T-helper 22 cell (primary cell): ENCODE data around the gene TAAR8.
"Not testable (repeated sequence)": the region's sequence is repeated elsewhere in the genome, so short reads cannot be mapped to it uniquely, and the experiment has no call there.

Experiments
- DNase-seq: peaks from one replicate; pipeline ENCODE4 v3.0.0-alpha.2; 2020; ENCODE audit warnings: low read depth

Gene TAAR8

GRCh38 chr6:132544826-132545225, 7.6 kb upstream of the TAAR8 start:
- no peak for DNase-seq

DNA sequence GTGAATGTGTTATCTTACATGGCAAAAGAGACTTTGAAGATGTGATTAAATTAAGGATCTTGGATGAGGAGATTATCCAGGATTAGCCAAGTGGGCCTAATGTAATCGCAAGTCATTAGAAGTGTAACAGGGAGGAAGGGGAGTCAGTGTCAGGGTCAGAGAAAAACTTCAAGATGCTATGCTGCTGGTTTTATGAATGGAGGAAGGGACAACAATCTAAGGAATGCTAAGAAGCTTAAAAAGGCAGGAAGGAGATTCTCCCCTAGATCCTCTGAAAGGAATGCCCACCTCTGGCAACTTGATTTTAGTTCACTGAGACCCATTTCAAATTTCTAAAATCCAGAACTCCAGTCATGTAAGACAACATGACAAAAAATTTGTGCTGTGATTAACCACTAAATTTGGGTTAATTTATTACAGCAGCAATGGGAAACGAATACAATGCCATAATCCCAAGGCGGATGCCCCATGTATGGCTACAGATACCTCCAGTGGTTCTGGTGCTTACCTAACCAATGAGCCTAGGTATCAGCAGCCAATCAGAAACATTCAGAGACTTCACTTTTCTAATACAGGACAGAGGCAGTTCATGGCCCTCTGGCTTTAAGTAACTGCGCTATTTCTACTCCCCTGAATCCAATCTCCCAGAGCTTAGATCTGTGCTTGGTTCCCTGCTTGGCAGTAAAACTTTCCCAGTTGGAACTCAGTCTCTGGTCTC, 3.6 kb upstream of the TAAR8 start:
- DNase-seq = no peak

- no peak for DNase-seq
Observed at GRCh38 chr6:132551214-132551613, 1.3 kb upstream of the TAAR8 start.

DNA sequence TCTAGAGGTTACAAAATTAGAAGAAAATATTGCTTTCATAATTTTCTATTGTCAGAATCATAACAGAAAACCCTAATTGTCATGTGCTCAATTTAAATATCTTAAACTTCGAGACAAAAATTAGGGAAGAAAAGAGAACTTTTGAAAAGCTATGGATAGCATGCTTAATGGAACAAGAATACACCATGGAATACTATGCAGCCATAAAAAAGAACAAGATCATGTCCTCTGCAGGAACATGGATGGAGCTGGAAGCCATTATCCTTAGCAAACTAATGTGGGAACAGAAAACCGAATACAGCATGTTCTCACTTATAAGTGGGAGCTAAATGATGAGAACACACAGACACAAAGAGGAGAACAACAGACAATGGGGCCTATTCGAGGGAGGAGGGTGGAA, 7.6 kb downstream of the TAAR8 start:
- not testable (repeated sequence) for DNase-seq

DNA sequence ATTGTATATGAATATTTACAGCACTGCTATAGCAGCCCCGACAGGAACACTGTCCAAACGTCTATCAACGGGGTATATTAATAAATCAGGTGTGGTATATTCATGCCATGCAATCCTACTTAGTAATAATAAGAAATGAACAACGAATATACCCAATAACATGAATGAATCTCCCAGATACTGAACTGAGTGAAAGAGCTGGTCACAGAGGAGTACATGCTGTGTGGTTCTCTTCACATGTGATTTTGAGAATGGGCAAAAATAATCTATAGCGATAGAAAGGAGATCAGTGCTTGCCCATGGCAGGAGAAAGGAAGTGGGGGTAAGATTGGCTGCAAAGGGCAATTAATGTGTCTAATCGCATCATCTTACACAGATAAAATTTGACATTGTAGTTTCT, 13.9 kb downstream of the TAAR8 start:
- no peak for DNase-seq

- no peak for DNase-seq
Observed at GRCh38 chr6:132567566-132567965, 15.1 kb downstream of the TAAR8 start.

DNA sequence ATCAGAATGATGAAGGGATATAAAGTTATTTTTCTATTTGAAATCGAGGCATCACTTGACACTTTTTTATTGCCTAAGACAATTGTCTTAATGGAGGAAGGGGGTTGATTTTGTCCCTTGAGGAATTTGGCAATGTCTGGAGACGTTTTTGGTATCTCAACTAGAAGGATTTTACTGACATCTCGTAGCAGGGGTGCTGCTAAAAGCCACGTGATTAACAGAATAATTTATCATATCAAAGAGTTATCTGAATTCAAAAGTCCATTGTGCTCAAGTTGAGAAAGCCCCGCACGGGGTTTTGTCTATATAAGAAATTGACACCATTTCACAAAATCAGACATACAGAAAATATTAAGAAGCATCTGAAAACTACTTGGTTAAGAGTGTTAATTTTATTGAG, 16.1 kb downstream of the TAAR8 start:
- DNase-seq = no peak

GRCh38 chr6:132569170-132569569, 16.7 kb downstream of the TAAR8 start:
- DNase-seq = no peak

- no peak for DNase-seq
Observed at GRCh38 chr6:132570221-132570777, 17.8 kb downstream of the TAAR8 start, which contains the start of gene TAAR6. Gene TAAR6 (plus strand): TSS chr6:132570322. CDS start chr6:132570322, 0 bp downstream.

- DNase-seq = no peak
Observed at GRCh38 chr6:132571774-132572173, 19.3 kb downstream of the TAAR8 start.

DNA sequence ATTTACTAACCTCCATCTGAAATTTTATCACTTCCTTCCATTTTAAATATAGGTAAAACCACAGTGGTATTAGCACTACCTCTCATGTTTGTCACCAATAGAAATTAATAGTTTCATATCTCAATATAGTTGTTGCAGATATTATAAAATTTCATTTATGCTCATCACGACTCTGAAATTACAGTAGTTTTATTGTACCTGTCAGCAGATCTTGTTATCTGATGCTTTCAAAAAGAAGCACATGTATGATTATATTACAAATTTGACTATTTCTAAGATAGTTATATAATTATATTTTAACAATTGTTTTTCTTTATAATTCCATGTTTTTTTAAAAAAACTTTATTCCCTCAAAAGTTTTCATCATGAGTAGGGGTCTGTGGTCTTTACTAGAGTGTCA, 32.2 kb downstream of the TAAR8 start:
- DNase-seq = no peak

DNA sequence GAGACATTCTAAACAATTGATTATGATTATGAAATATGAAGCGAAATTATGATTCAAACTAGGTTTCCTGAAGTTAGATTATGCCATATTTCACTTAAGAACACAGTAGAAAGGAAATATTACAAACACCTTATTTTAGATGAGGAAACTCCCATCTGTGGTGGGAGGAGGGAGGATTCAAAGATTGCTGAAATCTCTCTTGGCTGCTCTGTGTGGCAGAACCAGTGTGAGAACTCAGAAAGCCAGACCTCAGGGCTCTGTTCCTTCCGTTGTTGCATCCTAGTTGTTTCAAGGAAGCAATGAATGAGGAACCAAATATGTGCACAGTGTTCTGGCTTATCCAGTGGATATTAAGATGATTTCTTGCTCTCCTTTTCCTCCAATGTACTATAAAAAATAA, 35.0 kb downstream of the TAAR8 start:
- no peak for DNase-seq

DNA sequence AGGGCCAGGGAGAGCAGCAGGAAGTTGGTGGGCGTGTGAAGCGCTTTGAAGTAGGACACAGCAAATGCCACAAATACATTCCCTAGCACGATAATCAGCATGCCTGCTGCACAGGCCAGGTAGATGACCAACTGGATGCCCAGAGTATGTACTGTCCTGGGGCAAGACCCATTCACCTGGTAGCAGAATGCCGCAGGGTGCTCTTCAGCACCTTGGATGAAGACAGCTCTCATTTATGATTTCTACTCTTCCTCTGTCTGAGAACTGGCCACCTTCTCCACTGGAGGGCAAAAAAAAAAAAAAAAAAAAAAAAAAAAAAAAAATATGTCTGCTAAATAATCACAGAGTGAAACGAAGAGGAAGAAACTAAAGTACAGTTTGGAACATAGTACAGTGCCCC, 37.0 kb downstream of the TAAR8 start, which contains the start of gene TAAR5:
TSS of gene TAAR5 (minus strand) at position 288 of the 400 bp plus-strand sequence. CDS start at position 233, 55 bp downstream.
- DNase-seq = no peak

DNA sequence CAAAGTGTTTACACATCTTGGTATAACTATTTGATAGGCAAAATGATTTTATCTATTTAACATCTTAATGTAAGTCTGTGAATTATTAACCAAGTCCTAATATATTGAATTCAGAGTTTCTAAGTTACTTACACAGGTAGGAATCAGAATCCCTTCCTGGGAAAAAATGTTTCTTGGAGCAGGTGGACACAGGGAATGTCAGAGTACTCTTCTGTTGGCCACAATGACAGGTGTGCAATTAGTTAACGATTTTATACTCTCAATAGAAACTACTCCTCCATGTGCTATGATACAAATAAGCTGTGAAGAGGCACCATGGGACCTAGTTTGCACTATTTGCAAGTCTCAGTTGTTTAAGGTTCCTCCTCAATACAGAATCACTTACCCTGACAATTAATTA, 37.9 kb downstream of the TAAR8 start:
- no peak for DNase-seq

DNA sequence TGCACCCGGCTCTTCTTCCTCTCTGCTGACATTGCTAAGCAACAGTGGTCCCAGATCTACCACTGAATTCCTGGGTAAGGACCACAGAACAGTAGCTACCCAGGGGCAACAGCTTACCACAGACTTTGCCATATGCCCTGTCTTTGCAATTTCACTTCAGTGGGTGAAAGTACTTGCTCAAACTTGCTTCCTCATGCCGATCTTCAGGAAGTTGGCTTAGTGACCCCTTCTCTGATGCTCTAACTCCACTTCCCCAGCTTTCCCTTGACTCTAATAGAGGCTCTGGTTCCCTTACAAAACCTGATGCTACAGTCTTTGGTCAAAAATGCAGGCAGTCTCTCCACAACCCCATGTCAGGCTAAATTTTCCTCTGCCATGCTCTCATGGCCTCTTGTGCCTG, 40.4 kb downstream of the TAAR8 start:
- no peak for DNase-seq

GRCh38 chr6:132596201-132596600, 43.7 kb downstream of the TAAR8 start:
- DNase-seq = no peak

DNA sequence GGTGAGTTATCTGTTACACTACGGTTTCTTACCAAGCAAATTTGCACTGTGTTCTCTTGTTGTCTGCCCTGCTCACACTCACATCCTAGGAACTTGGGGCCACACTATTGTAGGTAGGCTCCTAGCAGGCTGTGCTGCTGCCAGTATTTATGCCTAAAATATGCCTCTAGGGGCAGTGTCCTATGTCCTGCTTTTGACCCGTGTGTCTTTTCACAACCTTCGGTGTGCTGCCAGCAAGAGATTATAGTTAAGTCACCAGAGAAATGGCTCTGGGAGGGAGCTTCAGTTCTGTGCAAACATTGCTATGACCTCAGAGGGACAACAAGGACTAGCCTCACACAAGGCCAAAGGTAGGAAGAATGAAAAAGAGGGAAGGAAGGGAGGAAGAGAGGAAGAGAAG, 46.0 kb downstream of the TAAR8 start:
- no peak for DNase-seq

GRCh38 chr6:132600900-132601299, 48.4 kb downstream of the TAAR8 start:
- not testable (repeated sequence) for DNase-seq
